Skeletal muscle tissue (tissue), 4 donors: ENCODE measurements around the gene TMBIM1. TPM values are rescaled to one million over a fixed set of nuclear protein-coding genes. Genes with fewer than 3 reads are reported as not detected.
A peak's percentile ranks its signal among the peaks of the same experiment; 100 is the strongest.

Source experiments
- H3K27ac ChIP-seq: one replicate; pipeline ENCODE4 v1.7.0; 2013; ENCODE audit warnings: mild to moderate bottlenecking, low read depth, low read length, inconsistent platforms
- H3K27me3 ChIP-seq, 3 donors: one replicate each; pipeline ENCODE4 v1.7.0; 2013; ENCODE audit warnings: low read length in 3 of 3; ENCODE audit not compliant: control insufficient read depth in 3 of 3, insufficient read depth in 3 of 3
- H3K36me3 ChIP-seq, 3 donors: one replicate each; pipeline ENCODE4 v1.7.0; 2013; ENCODE audit warnings: low read length in 3 of 3; ENCODE audit not compliant: control insufficient read depth in 3 of 3, insufficient read depth in 3 of 3
- H3K4me1 ChIP-seq, 3 donors: one replicate each; pipeline ENCODE4 v1.7.0; 2013; ENCODE audit warnings: low read length in 3 of 3, mild to moderate bottlenecking in 3 of 3; ENCODE audit not compliant: control insufficient read depth in 3 of 3, insufficient read depth in 3 of 3
- H3K4me3 ChIP-seq, 3 donors: one replicate each; pipeline ENCODE4 v1.7.0; 2013; ENCODE audit warnings: low read length in 3 of 3
- H3K9ac ChIP-seq, 3 donors: one replicate each; pipeline ENCODE4 v1.7.0; 2013; ENCODE audit warnings: low read length in 3 of 3, mild to moderate bottlenecking in 3 of 3, moderate library complexity in 2 of 3, low read depth in 1 of 3
- H3K9me3 ChIP-seq, 3 donors: one replicate each; pipeline ENCODE4 v1.7.0; 2013; ENCODE audit warnings: low read length in 3 of 3; ENCODE audit not compliant: control insufficient read depth in 3 of 3
- total RNA-seq: library from RNA; depleted of rRNA; stranded (reverse); fragments of >200 nt; gene quantifications from one replicate; pipeline ENCODE4 v1.2.3, GENCODE V29; 2014
- donor health status: Osteomylitis.

TMBIM1 gene
- total RNA-seq, 1 donor from 2014 or later: 109 TPM

DNA sequence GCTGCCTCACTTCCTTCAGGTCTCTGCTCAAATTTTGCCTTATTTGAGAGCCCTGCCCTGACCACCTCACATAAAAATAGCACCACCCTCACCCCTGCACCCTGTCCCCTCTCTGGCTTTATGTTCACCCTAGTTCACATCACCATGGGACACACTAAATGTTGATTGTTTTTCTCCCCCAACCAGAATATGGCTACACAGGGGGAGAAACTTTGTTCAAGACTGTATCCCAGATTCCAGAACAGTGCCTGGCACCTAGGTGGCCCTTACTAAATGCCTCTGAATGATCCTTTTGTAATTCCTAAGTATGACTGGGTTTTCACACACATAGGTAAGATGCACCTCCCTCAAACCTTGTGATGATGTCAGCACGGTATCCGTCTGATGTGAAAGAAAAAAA lies 36.0 kb upstream of the TMBIM1 start:
- H3K36me3 ChIP-seq: no peaks in the 10 kb centered on the region
- H3K9ac ChIP-seq: no peak overlapping the region
- no peak overlapping the region for H3K27ac ChIP-seq
- H3K9me3 ChIP-seq: no peaks in the 10 kb centered on the region
- no peak overlapping the region for H3K4me3 ChIP-seq
- peaks cover 7 to 21% (median 8%) of the 10 kb centered on the region in 3 donors for H3K4me1 ChIP-seq
- H3K27me3 ChIP-seq: no peaks in the 10 kb centered on the region

DNA sequence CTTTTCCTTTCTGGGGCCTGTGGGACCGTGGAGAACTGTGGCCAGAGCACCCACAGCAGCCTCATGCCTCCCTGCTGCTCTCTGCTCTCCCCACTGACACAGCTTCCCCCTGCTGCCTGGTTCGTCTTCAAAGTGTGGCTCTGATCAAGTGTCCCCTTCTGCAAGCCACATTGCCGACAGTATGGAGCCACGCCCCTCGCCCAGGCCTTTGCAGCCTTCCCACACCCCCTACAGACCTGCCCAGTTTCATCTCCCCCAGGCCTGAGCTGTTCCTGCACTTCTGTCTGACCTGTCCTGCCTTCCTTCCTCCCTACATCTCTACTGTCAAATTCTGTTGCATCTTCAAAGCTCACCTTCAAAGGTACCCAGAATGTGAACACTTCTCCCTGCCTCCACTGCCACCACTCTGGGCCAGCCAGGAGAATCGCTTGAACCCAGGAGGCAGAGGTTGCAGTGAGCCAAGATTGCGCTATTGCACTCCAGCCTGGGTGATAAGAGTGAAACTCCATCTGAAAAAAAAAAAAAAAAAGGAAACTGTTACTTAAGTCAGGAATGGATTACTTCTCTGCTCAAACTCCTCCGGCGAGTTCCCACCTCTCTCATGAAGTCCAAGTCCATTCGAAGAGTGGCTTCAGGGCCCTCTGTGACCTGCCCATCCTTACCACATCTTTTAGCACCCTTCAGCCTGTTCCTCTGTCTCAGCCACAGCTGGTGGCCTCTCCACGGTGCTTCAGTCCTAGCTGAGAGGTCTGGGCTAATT lies 35.3 kb upstream of the TMBIM1 start:
- no peaks in the 10 kb centered on the region for H3K36me3 ChIP-seq
- H3K4me3 ChIP-seq: no peak overlapping the region
- no peak overlapping the region for H3K9ac ChIP-seq
- peaks cover 7 to 23% (median 9%) of the 10 kb centered on the region in 3 donors for H3K4me1 ChIP-seq
- no peaks in the 10 kb centered on the region for H3K9me3 ChIP-seq
- H3K27me3 ChIP-seq: no peaks in the 10 kb centered on the region
- H3K27ac ChIP-seq: no peak overlapping the region

DNA sequence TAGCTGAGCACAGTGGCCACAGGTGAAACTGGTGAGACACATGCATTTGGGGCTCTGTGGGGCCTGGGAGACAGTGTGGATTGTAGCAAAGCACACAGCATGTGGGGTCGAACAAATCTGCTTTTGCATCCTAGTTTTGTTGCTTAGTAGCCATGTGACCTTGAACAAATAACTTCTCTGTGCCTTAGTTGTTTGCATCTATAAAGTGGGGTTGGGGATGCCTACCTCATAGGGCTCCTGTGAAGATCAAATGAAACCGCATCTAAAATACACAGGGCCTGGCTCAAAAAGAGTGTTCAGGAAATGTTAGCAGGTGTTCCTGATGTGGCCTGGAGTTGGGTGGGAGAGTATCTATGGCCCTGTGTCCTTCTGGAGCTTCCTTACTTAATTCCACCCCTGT lies 34.0 kb upstream of the TMBIM1 start:
- H3K4me1 ChIP-seq: peaks cover 12 to 29% (median 15%) of the 10 kb centered on the region in 3 donors
- no peak overlapping the region for H3K9ac ChIP-seq
- no peaks in the 10 kb centered on the region for H3K9me3 ChIP-seq
- no peak overlapping the region for H3K4me3 ChIP-seq
- no peak overlapping the region for H3K27ac ChIP-seq
- no peaks in the 10 kb centered on the region for H3K36me3 ChIP-seq
- H3K27me3 ChIP-seq: no peaks in the 10 kb centered on the region

DNA sequence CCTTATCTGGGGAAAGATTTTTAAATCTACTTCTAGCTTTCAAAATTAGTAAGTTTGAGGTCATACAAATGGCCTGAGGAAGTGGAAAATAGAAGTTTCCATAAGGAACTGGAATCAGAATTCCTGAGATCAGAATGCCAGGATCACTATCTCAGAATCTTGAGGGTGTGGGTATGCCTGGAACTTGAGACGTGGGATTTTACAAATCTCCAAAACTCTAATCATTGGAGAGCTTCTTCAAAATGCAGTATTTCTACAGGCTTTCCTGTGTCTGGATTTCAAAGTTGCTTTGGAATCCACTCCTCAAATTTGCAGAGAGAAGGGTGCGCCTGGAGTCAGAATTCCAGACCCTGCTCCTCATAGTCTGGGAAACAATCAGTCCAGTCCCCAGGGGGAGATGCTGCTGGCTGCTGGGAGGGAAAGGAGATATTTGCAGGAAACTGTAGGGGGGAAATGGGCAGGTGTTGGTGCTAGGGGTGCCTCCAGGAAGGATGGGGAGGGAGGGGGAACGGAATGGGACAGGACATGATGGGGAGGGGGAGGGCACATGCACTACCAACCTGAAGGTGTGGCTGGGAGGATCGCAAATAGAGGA lies 33.4 kb upstream of the TMBIM1 start:
- Histone ChIP-seq H3K27ac (no peak overlapping the region), H3K27me3 (no peaks in the 10 kb centered on the region), H3K4me3 (no peak overlapping the region)

DNA sequence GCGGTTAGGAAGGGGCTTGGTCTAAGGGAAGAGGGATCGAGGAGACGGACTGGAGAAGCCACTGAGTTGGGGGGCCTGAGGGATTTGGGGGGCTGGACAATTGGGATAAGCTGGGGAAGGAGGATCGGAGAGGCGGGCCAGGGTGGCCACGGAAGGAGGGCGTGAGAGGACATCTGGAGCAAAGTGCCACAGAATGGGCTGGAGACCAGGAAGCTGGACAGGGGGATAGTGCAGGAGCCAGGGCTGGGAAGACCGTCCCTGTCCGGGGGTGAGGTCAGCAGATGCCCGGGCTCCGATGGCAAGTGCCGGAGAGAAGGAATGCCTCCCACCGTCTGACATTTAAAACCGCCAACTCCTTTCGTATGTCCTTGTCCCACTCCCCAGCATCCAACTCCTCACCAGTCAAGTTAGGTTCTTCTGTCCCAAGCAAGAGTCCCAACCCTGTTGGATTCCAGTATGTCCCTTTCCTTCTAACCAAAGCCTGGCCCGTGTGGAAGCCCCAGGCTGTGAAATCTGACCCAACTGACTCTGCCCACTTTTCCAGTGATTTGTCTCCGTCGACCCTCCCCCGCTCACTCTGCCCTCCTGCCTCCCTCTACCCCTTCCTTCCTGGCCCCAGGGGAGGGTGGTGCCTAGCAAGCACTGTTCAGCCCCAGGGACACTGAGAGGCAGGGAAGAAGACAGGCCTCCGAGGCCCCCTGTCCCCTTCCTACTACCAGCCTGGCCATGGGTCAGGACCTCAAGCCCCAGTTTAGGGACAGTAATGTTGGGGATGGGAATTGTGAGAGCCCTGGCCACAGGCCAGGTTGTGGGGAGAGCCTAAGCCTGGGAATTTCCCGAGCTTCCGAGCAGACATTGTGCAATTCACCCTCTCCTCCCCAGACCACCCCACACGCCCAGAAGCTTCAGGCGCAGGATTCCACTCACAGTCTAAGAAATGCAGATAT lies 31.5 kb upstream of the TMBIM1 start:
- H3K9me3 ChIP-seq: no peaks in the 10 kb centered on the region
- H3K9ac ChIP-seq: peak overlapping the region; percentile 8 to 57 (median 53)
- peak overlapping the region; percentile 70 for H3K27ac ChIP-seq
- H3K27me3 ChIP-seq: no peaks in the 10 kb centered on the region
- no peaks in the 10 kb centered on the region for H3K36me3 ChIP-seq
- H3K4me3 ChIP-seq: peak overlapping the region; percentile 59 to 72 (median 70)
- peaks cover 12 to 23% (median 15%) of the 10 kb centered on the region in 3 donors for H3K4me1 ChIP-seq

More for the DNA sequence above, 33.4 kb upstream of the TMBIM1 start:
- Histone ChIP-seq H3K4me1 (peaks cover 12 to 29% (median 15%) of the 10 kb centered on the region in 3 donors), H3K9ac (no peak overlapping the region), H3K36me3 (no peaks in the 10 kb centered on the region), H3K9me3 (no peaks in the 10 kb centered on the region)

DNA sequence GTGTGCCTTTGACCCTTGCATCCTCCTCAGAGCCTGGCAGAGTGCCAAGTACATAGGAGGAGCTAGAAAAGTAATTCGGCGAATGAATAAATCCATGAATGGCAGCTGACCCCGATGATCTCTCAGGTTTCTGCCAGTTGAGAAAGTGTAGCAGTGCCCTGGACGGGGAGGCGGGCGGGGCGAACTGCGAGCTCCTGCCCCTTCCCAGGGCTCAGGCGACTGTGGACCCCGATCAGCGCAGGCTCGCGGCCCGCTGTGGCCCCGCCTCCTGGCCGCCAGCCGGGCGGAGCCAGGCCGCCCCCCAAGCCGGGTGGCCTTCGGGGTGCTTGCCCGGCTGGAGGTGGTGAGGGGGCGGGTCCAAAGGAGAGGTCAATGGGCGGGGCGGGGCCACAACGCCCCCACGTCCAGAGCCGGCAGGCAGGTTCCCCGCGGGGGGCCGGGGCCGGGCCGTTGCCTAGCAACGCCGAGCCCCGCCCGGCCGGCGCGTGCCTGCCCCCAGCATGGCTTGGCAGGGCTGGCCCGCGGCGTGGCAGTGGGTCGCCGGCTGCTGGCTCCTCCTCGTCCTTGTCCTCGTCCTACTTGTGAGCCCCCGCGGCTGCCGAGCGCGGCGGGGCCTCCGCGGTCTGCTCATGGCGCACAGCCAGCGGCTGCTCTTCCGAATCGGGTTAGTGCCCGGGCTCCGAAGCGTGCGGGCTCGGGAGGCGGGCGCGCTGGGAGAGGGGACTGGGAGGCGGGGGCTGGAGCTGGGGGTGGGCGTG lies 30.6 kb upstream of the TMBIM1 start:
- peak overlapping the region; percentile 56 to 72 (median 70) for H3K4me3 ChIP-seq
- peaks cover 12 to 20% (median 15%) of the 10 kb centered on the region in 3 donors for H3K4me1 ChIP-seq
- peak overlapping the region; percentile 70 for H3K27ac ChIP-seq
- no peaks in the 10 kb centered on the region for H3K36me3 ChIP-seq
- no peaks in the 10 kb centered on the region for H3K27me3 ChIP-seq
- peak overlapping the region; percentile 30 to 69 (median 62) for H3K9ac ChIP-seq
- no peaks in the 10 kb centered on the region for H3K9me3 ChIP-seq

DNA sequence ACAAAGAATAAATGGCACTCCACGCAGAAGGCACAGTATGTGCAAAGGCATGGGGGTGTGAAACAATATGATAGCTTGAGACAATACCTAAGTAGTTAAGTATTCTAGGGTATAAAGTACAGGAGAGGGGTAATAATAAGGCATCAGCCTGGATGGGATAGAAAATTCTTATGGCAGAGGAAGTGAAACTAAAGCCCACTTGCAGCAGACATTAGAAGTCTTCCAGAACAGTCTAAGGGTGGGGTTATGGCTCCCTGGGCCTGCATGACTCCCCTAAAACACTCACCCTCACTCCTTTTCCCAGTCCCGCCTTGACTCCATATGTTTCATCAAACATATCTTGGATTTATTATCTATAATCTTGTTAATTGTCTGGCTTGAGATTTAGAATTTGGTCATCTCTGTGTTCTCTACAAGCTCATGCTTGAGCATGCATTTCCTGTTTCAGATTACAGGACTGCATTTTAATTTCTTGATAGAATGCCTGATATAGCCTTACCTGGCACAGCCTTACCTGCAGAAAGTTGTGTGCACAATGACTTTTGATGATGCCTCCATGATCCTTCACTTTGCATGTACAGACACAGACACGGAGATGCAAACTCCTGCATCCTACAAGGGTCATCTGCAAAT lies 28.5 kb upstream of the TMBIM1 start:
- no peak overlapping the region for H3K9ac ChIP-seq
- peaks cover 12 to 20% (median 15%) of the 10 kb centered on the region in 3 donors for H3K4me1 ChIP-seq
- no peaks in the 10 kb centered on the region for H3K9me3 ChIP-seq
- H3K27ac ChIP-seq: no peak overlapping the region
- H3K4me3 ChIP-seq: no peak overlapping the region
- no peaks in the 10 kb centered on the region for H3K36me3 ChIP-seq
- no peaks in the 10 kb centered on the region for H3K27me3 ChIP-seq

DNA sequence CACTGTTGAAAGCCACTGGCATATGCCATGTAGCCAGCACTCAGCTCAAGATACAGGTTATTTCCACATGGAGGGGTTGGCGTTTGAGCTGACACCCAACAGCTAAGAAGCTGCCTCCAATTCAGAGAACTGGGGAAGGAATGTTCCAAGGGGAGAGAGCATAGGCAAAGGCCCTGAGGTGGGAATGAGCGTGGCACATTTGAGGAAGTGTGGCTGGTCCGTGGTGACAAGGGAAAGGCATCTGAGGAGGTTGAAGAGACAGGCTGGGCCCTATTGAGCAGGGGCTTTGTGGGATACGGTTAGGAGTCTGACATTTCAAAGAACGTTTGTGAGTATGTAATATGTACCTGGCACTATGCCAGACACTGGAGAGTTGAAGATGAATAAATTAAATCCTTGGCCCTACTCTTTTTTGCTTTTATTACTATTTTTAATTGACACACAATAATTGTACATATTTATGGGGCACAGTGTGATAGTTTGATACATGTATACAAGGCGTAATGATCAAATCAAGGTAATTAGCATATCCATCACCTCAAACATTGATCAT lies 27.6 kb upstream of the TMBIM1 start:
- Histone ChIP-seq H3K27me3 (no peaks in the 10 kb centered on the region), H3K4me1 (peaks cover 12 to 20% (median 15%) of the 10 kb centered on the region in 3 donors), H3K4me3 (no peak overlapping the region), H3K27ac (no peak overlapping the region), H3K9me3 (no peaks in the 10 kb centered on the region), H3K36me3 (no peaks in the 10 kb centered on the region), H3K9ac (no peak overlapping the region)

DNA sequence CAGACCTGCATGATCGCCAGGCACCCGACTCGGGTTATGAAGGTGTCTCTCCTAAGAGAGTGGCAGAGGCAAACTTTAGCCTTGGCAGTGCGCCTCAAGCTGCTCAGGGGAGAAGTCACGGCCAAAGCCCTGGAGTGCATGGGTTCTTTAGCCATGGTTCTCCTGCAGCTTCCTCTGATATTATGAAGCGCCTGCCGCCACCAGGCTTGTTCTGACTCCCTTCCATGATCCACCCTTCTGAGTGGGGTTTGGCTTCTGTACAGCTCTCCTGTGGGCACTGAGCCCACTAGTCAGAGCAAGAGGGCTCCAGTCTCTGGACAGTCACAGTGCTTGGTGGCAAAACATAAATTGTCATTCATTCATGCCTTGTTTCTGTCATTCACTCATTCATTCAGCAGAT lies 25.9 kb upstream of the TMBIM1 start:
- Histone ChIP-seq H3K4me3 (no peak overlapping the region), H3K9ac (no peak overlapping the region), H3K27me3 (no peaks in the 10 kb centered on the region)

More for the DNA sequence above, 25.9 kb upstream of the TMBIM1 start:
- Histone ChIP-seq H3K36me3 (no peaks in the 10 kb centered on the region), H3K27ac (no peak overlapping the region), H3K4me1 (peaks cover 5 to 8% (median 7%) of the 10 kb centered on the region in 3 donors), H3K9me3 (no peaks in the 10 kb centered on the region)
